K562 (cell line): ENCODE measurements around the gene ZNF487. TPM values are rescaled to one million over a fixed set of nuclear protein-coding genes. Genes with fewer than 3 reads are reported as not detected.

Source experiments
- C11orf30 ChIP-seq: fragments of 450-650 bp; IDR thresholded peaks from 2 replicates; pipeline ENCODE4 v1.6.1; 2016; ENCODE audit warnings: low read depth, mild to moderate bottlenecking
- CBFA2T2 ChIP-seq: fragments of 450-650 bp; conservative IDR thresholded peaks from 2 replicates; pipeline ENCODE4 v1.6.1; 2017; ENCODE audit warnings: mild to moderate bottlenecking
- CSDE1 ChIP-seq, 2 experiments: fragments of 450-650 bp; IDR thresholded peaks; 2 replicates each; pipeline ENCODE4 v1.6.1; 2016; ENCODE audit warnings: mild to moderate bottlenecking in 1 of 2
- MAFF ChIP-seq: IDR thresholded peaks from 2 replicates; pipeline ENCODE4 v1.6.1; 2012; ENCODE audit warnings: low read length, improper control_type of control experiment
- MAFG ChIP-seq: fragments of 450-650 bp; conservative IDR thresholded peaks from 2 replicates; pipeline ENCODE4 v1.6.1; 2016; ENCODE audit warnings: missing genetic modification characterization, missing compliant biosample characterization
- MED1 ChIP-seq: sonication (generic); formaldehyde crosslinking; IDR thresholded peaks from 2 replicates; pipeline ENCODE4 v1.8.1; 2023; ENCODE audit warnings: missing genetic modification reagents, borderline replicate concordance
- MEF2A ChIP-seq: IDR thresholded peaks from 2 replicates; pipeline ENCODE4 v1.6.1; 2011; ENCODE audit warnings: low read depth, mild to moderate bottlenecking, low read length, moderate library complexity; ENCODE audit not compliant: control insufficient read depth
- ZBED1 ChIP-seq: IDR thresholded peaks from 2 replicates; pipeline ENCODE4 v1.6.1; 2014
- ZNF253 ChIP-seq: fragments of 250-450 bp; sonication (Bioruptor Pico); conservative IDR thresholded peaks from 2 replicates; pipeline ENCODE4 v1.6.1; 2021; ENCODE audit warnings: mild to moderate bottlenecking
- polyA plus RNA-seq, 8 experiments: library from polyadenylated mRNA; depleted of rRNA in 4 of 8; stranded (reverse) in 5 of 8; unstranded in 3 of 8; fragments of >200 nt; fragmentation: Nextera tagmentation in 2 of 8; fragmentation: Illumina TruSeq in 1 of 8; extraction: Ambion mirVana in 2 of 8; extraction: Trizol in 1 of 8; gene quantifications; 2 replicates each; pipeline versions ENCODE4 v1.2.1 to v1.2.3, GENCODE V29; 2011 to 2014; ENCODE audit warnings: inconsistent platforms in 1 of 8, missing spikeins in 1 of 8
- total RNA-seq, 7 experiments: library from RNA; depleted of rRNA in 6 of 7; stranded (reverse); fragments of >200 nt in 6 of 7; fragmentation: Illumina TruSeq in 2 of 7; extraction: Trizol in 2 of 7; gene quantifications; 2 replicates each; pipeline versions ENCODE4 v1.2.1 to v1.2.3, GENCODE V29; 2011 to 2021; ENCODE audit warnings: low replicate concordance in 1 of 7
- TF ChIP-seq, protein P1 (sequence below): fragments of 450-650 bp; IDR thresholded peaks from 2 replicates; pipeline ENCODE4 v1.6.1; 2016
- TF ChIP-seq, protein P2 (sequence below): sonication (generic); formaldehyde crosslinking; IDR thresholded peaks from 2 replicates; pipeline ENCODE4 v1.8.0; 2023; ENCODE audit warnings: missing genetic modification reagents, mild to moderate bottlenecking, borderline replicate concordance
- TF ChIP-seq, protein P3 (sequence below), 2 experiments: IDR thresholded peaks; 2 replicates each; pipeline ENCODE4 v1.6.1; 2011; ENCODE audit warnings: borderline replicate concordance in 1 of 2, control low read depth in 1 of 2, low read depth in 1 of 2, low read length in 1 of 2, mild to moderate bottlenecking in 1 of 2, mixed read lengths in 1 of 2, moderate library complexity in 1 of 2; ENCODE audit not compliant: insufficient read depth in 1 of 2, insufficient read length in 1 of 2, poor library complexity in 1 of 2, severe bottlenecking in 1 of 2; ENCODE audit errors: extremely low read depth in 1 of 2
- TF ChIP-seq, protein P4 (sequence below): fragments of 450-650 bp; IDR thresholded peaks from 2 replicates; pipeline ENCODE4 v1.7.1; 2018; ENCODE audit warnings: mild to moderate bottlenecking, low read depth; ENCODE audit not compliant: partially characterized antibody

Gene ZNF487
- total and polyA plus RNA-seq, 9 of the 15 experiments (the other 6 are each of a cell fraction or from before 2014, with no cell fraction given): 1.9 to 6.5 (median 4.2) TPM

DNA sequence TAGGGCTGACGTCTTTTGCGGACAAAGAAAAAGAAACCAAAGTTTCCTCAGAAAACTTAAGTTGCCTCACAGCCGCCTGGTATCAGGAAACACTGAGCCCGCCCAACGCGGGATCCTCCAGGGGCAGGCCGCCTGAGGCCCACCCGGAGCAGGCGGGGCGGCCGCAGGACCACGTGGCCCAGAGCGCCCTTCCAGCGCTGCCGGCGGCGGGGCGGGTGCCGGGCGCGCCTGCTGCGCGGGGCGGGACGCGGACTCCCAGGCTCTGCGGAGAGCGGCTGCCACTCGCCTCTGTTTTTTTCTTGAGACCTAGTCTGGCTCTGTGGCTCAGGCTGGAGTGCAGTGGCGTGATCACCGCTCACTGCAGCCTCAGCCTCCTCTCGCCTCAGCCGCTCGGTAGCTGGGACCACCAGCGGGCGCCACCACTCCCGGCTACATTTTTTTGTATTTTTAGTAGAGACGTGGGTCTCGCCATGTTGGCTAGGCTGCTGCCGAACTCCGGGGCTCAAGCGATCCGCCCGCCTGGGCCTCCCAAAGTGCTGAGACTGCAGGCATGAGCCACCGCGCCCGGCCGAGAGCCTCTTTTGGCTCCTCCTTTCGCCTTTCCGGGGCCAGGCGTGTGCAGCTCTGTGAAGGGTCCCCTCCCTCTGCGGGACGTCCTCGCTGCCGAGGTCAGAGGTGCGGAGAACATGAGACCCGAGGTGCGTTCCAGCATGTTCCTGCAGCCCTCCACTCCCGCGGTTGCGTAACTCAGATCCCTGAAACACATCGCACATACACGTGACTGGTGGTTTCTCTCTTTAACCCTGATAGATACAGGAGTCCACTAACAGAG, 16.3 kb upstream of the ZNF487 start (continued):
- peak; percentile 42; the same call in 1 of the 2 replicates for TF ChIP-seq MAFG (tag)
- no peak for TF ChIP-seq MED1 (CRISPR knock-in tag)
- 0 out of 2 replicates have a peak, but pooled peaks have one; percentile 26 for TF ChIP-seq CBFA2T2
- TF ChIP-seq ZBED1: no peak
- TF ChIP-seq, protein P1, sequence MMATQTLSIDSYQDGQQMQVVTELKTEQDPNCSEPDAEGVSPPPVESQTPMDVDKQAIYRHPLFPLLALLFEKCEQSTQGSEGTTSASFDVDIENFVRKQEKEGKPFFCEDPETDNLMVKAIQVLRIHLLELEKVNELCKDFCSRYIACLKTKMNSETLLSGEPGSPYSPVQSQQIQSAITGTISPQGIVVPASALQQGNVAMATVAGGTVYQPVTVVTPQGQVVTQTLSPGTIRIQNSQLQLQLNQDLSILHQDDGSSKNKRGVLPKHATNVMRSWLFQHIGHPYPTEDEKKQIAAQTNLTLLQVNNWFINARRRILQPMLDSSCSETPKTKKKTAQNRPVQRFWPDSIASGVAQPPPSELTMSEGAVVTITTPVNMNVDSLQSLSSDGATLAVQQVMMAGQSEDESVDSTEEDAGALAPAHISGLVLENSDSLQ: 0 out of 2 replicates have a peak, but pooled peaks have one; percentile 4
- TF ChIP-seq, protein P2, sequence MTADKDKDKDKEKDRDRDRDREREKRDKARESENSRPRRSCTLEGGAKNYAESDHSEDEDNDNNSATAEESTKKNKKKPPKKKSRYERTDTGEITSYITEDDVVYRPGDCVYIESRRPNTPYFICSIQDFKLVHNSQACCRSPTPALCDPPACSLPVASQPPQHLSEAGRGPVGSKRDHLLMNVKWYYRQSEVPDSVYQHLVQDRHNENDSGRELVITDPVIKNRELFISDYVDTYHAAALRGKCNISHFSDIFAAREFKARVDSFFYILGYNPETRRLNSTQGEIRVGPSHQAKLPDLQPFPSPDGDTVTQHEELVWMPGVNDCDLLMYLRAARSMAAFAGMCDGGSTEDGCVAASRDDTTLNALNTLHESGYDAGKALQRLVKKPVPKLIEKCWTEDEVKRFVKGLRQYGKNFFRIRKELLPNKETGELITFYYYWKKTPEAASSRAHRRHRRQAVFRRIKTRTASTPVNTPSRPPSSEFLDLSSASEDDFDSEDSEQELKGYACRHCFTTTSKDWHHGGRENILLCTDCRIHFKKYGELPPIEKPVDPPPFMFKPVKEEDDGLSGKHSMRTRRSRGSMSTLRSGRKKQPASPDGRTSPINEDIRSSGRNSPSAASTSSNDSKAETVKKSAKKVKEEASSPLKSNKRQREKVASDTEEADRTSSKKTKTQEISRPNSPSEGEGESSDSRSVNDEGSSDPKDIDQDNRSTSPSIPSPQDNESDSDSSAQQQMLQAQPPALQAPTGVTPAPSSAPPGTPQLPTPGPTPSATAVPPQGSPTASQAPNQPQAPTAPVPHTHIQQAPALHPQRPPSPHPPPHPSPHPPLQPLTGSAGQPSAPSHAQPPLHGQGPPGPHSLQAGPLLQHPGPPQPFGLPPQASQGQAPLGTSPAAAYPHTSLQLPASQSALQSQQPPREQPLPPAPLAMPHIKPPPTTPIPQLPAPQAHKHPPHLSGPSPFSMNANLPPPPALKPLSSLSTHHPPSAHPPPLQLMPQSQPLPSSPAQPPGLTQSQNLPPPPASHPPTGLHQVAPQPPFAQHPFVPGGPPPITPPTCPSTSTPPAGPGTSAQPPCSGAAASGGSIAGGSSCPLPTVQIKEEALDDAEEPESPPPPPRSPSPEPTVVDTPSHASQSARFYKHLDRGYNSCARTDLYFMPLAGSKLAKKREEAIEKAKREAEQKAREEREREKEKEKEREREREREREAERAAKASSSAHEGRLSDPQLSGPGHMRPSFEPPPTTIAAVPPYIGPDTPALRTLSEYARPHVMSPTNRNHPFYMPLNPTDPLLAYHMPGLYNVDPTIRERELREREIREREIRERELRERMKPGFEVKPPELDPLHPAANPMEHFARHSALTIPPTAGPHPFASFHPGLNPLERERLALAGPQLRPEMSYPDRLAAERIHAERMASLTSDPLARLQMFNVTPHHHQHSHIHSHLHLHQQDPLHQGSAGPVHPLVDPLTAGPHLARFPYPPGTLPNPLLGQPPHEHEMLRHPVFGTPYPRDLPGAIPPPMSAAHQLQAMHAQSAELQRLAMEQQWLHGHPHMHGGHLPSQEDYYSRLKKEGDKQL (CRISPR knock-in tag): no peak
- TF ChIP-seq MEF2A: no peak
- no peak for TF ChIP-seq MAFF
- no peak for TF ChIP-seq ZNF253 (CRISPR knock-in tag)
- peak; percentile 71 for TF ChIP-seq C11orf30
- TF ChIP-seq, protein P3, sequence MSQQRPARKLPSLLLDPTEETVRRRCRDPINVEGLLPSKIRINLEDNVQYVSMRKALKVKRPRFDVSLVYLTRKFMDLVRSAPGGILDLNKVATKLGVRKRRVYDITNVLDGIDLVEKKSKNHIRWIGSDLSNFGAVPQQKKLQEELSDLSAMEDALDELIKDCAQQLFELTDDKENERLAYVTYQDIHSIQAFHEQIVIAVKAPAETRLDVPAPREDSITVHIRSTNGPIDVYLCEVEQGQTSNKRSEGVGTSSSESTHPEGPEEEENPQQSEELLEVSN (IDR thresholded peaks at IDR 0.05; ENCODE audit: borderline replicate concordance in 1 of 2, extremely low read depth in 1 of 2, insufficient read depth in 1 of 2, insufficient read length in 1 of 2, low read depth in 1 of 2, low read length in 1 of 2, poor library complexity in 1 of 2, severe bottlenecking in 1 of 2): peak; percentile 89 to 93
- TF ChIP-seq, protein P4, sequence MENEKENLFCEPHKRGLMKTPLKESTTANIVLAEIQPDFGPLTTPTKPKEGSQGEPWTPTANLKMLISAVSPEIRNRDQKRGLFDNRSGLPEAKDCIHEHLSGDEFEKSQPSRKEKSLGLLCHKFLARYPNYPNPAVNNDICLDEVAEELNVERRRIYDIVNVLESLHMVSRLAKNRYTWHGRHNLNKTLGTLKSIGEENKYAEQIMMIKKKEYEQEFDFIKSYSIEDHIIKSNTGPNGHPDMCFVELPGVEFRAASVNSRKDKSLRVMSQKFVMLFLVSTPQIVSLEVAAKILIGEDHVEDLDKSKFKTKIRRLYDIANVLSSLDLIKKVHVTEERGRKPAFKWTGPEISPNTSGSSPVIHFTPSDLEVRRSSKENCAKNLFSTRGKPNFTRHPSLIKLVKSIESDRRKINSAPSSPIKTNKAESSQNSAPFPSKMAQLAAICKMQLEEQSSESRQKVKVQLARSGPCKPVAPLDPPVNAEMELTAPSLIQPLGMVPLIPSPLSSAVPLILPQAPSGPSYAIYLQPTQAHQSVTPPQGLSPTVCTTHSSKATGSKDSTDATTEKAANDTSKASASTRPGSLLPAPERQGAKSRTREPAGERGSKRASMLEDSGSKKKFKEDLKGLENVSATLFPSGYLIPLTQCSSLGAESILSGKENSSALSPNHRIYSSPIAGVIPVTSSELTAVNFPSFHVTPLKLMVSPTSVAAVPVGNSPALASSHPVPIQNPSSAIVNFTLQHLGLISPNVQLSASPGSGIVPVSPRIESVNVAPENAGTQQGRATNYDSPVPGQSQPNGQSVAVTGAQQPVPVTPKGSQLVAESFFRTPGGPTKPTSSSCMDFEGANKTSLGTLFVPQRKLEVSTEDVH: no peak
- no peak for TF ChIP-seq CSDE1 (IDR thresholded peaks at IDR 0.05)
